ENCODE results near the gene GRIK4. TPM values are rescaled to one million over a fixed set of nuclear protein-coding genes. Genes with fewer than 3 reads are reported as not detected.

The GRIK4 gene
- total and polyA plus RNA-seq, 2 donors (not counting 1 experiment from before 2014, with no cell fraction given): 0.12 to 0.27 TPM

DNA sequence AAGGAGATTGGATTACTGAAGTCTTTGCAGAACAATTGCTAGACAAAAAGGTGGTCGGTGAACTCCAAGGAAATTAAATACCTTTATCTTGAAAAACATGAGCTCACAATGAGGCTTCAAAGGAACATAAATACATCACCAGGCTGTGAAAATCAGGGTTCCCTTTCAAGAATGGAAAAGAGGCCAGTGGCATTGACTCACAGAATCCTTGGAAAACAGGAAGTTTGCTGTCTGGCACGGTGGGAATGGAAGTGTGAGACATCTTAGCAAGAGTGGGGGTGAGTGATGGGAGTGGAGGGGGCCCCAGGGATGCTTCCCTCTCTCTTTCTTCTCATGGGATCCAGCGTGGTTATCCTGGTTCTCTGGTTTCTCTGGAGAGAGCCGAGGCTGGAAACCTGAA lies 463.4 kb downstream of the GRIK4 start:
- H3K27me3 Mint-ChIP-seq: peaks cover 27% of the 10 kb centered on the region
- ChIA-PET POLR2A (no interaction called here), CTCF (no interaction called here)
- H3K4me1 Mint-ChIP-seq: no peaks in the 10 kb centered on the region
- no peak overlapping the region for H3K4me3 Mint-ChIP-seq
- Histone ChIP-seq H3K9me3 (ENCODE audit: control extremely low read depth in 1 of 3, control insufficient read depth in 2 of 3, insufficient read depth in 1 of 3, low read length in 2 of 3) (no peaks in the 10 kb centered on the region), H3K4me1 (ENCODE audit: control insufficient read depth in 2 of 2, insufficient read depth in 2 of 2, low read length in 2 of 2) (no peaks in the 10 kb centered on the region), H4K20me1 (ENCODE audit: control insufficient read depth, insufficient read depth, low read length, poor library complexity, severe bottlenecking) (no peaks in the 10 kb centered on the region), H3K27ac (ENCODE audit: low read length in 2 of 2) (no peak overlapping the region), H3K36me3 (replicated peaks in 1 of 2; ENCODE audit: control extremely low read depth in 1 of 2, control insufficient read depth in 1 of 2, extremely low read depth in 1 of 2, insufficient read depth in 2 of 2, low read length in 1 of 2) (no peaks in the 10 kb centered on the region), H3K4me3 (ENCODE audit: control extremely low read depth in 1 of 5, extremely low read depth in 1 of 5, insufficient read depth in 1 of 5, low read depth in 2 of 5, low read length in 4 of 5) (no peak overlapping the region), H3K79me2 (ENCODE audit: control insufficient read depth, insufficient read depth, low read length) (no peaks in the 10 kb centered on the region), H3K4me2 (replicated peaks; ENCODE audit: low read depth, low read length, poor library complexity, severe bottlenecking) (no peak overlapping the region), H3K9ac (ENCODE audit: low read length) (no peak overlapping the region), H2AFZ (ENCODE audit: insufficient read depth, low read depth, low read length, poor library complexity, severe bottlenecking) (no peak overlapping the region), H3K27me3 (replicated peaks in 1 of 4; ENCODE audit: control extremely low read depth in 1 of 4, control insufficient read depth in 3 of 4, insufficient read depth in 4 of 4, low read length in 3 of 4) (peaks cover 0 to 4% (median 1%) of the 10 kb centered on the region in 4 experiments)
- 14% methylated on average over 1 of the region's 4 CpGs for WGBS (ENCODE audit: insufficient coverage)
- no peak for TF ChIP-seq EZH2 (IDR thresholded peaks at IDR 0.05; ENCODE audit: borderline replicate concordance, insufficient read depth, low read depth, low read length, poor library complexity, severe bottlenecking)
- TF ChIP-seq, protein P1, sequence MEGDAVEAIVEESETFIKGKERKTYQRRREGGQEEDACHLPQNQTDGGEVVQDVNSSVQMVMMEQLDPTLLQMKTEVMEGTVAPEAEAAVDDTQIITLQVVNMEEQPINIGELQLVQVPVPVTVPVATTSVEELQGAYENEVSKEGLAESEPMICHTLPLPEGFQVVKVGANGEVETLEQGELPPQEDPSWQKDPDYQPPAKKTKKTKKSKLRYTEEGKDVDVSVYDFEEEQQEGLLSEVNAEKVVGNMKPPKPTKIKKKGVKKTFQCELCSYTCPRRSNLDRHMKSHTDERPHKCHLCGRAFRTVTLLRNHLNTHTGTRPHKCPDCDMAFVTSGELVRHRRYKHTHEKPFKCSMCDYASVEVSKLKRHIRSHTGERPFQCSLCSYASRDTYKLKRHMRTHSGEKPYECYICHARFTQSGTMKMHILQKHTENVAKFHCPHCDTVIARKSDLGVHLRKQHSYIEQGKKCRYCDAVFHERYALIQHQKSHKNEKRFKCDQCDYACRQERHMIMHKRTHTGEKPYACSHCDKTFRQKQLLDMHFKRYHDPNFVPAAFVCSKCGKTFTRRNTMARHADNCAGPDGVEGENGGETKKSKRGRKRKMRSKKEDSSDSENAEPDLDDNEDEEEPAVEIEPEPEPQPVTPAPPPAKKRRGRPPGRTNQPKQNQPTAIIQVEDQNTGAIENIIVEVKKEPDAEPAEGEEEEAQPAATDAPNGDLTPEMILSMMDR (IDR thresholded peaks at IDR 0.05): no peak
- no peaks in the 10 kb centered on the region for H3K9me3 Mint-ChIP-seq (ENCODE audit: insufficient read depth)
- intact Hi-C loops (cut with micrococcal nuclease): no loop called here
- H3K27ac Mint-ChIP-seq: no peak overlapping the region
- DNase-seq: no peak
- ATAC-seq (ENCODE audit: low read depth): no peak

DNA sequence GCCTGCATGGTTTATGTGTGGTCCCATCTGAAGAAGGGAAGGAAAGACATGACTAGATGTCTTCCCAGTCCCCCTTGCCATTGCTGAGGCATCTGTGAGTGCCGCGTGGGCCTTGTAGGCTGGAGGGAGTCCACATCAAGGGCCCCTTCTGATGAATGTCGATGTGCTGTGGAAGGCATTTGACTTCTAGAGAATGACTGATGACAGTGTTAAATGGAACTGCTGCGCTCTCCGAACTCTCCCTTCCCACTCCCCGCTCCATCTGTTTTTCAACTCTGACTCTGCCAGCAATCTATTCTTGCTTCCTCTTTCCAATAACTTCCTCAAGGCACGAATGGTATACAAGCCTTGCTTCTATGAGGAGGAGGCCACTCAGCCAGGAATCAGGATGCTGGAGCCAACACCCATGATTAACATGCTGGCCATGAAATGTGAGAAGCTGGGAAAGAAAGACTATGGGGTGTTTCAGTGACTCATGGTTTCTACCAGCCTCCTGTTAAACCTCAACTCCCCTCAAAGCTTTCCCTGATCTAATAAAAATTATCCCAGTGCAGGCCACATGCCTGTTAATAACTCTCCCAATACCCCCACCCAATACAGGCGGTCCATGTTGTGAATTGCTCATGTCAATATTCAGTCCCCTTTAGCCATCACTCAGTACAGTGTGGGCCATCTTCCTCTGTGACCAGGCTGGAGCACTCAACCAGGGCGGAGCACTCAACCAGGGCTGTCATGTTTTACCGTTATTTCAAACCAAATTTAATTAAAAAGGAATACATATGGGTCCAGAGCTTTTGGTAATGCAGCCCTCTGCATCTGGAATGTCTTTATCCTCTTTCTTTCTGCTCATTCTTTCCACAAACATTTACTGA lies 466.0 kb downstream of the GRIK4 start:
- Histone ChIP-seq H3K4me1 (ENCODE audit: control insufficient read depth in 2 of 2, insufficient read depth in 2 of 2, low read length in 2 of 2) (no peaks in the 10 kb centered on the region), H3K36me3 (replicated peaks in 1 of 2; ENCODE audit: control extremely low read depth in 1 of 2, control insufficient read depth in 1 of 2, extremely low read depth in 1 of 2, insufficient read depth in 2 of 2, low read length in 1 of 2) (no peaks in the 10 kb centered on the region), H3K4me3 (ENCODE audit: control extremely low read depth in 1 of 5, extremely low read depth in 1 of 5, insufficient read depth in 1 of 5, low read depth in 2 of 5, low read length in 4 of 5) (no peak overlapping the region), H3K79me2 (ENCODE audit: control insufficient read depth, insufficient read depth, low read length) (no peaks in the 10 kb centered on the region), H3K9ac (ENCODE audit: low read length) (no peak overlapping the region), H3K27me3 (replicated peaks in 1 of 4; ENCODE audit: control extremely low read depth in 1 of 4, control insufficient read depth in 3 of 4, insufficient read depth in 4 of 4, low read length in 3 of 4) (peaks cover 0 to 4% (median 2%) of the 10 kb centered on the region in 4 experiments), H3K9me3 (ENCODE audit: control extremely low read depth in 1 of 3, control insufficient read depth in 2 of 3, insufficient read depth in 1 of 3, low read length in 2 of 3) (no peaks in the 10 kb centered on the region), H3K27ac (ENCODE audit: low read length in 2 of 2) (no peak overlapping the region), H4K20me1 (ENCODE audit: control insufficient read depth, insufficient read depth, low read length, poor library complexity, severe bottlenecking) (no peaks in the 10 kb centered on the region), H3K4me2 (replicated peaks; ENCODE audit: low read depth, low read length, poor library complexity, severe bottlenecking) (no peak overlapping the region), H2AFZ (ENCODE audit: insufficient read depth, low read depth, low read length, poor library complexity, severe bottlenecking) (no peak overlapping the region)
- H3K9me3 Mint-ChIP-seq (ENCODE audit: insufficient read depth): no peaks in the 10 kb centered on the region
- WGBS (ENCODE audit: insufficient coverage): 78% methylated on average over 5 of the region's 10 CpGs
- H3K4me3 Mint-ChIP-seq: no peak overlapping the region
- POLR2A ChIA-PET: no interaction called here
- intact Hi-C loops (cut with micrococcal nuclease): no loop called here
- no peak overlapping the region for H3K27ac Mint-ChIP-seq
- TF ChIP-seq, protein P1 (IDR thresholded peaks at IDR 0.05): no peak
- no peak for TF ChIP-seq EZH2 (IDR thresholded peaks at IDR 0.05; ENCODE audit: borderline replicate concordance, insufficient read depth, low read depth, low read length, poor library complexity, severe bottlenecking)
- H3K27me3 Mint-ChIP-seq: peaks cover 26% of the 10 kb centered on the region
- no peaks in the 10 kb centered on the region for H3K4me1 Mint-ChIP-seq
- DNase-seq (no peak), ATAC-seq (ENCODE audit: low read depth) (no peak)
- CTCF ChIA-PET: no interaction called here
